GM12878 (cell line): Measurements from ENCODE around the gene CACNA2D3.

Source experiments
- CHD2 ChIP-seq: IDR thresholded peaks from 2 replicates; pipeline ENCODE4 v1.6.1; 2011; ENCODE audit warnings: low read depth, low read length, improper control_type of control experiment, borderline replicate concordance
- CREB1 ChIP-seq: IDR thresholded peaks from 2 replicates; pipeline ENCODE4 v1.6.1; 2012; ENCODE audit warnings: low read depth, mild to moderate bottlenecking, inconsistent platforms
- CTCF ChIP-seq, 3 experiments: IDR thresholded peaks in 2 of 3; conservative IDR thresholded peaks in 1 of 3; 2 replicates each; pipeline ENCODE4 v1.5.1; 2011; ENCODE audit warnings: low read depth in 3 of 3, low read length in 3 of 3, mild to moderate bottlenecking in 3 of 3, control low read depth in 2 of 3, moderate library complexity in 2 of 3, inconsistent platforms in 1 of 3, mixed read lengths in 1 of 3; ENCODE audit not compliant: control insufficient read depth in 2 of 3, insufficient read depth in 1 of 3; ENCODE audit errors: extremely low read depth in 1 of 3
- EZH2 ChIP-seq: IDR thresholded peaks from 2 replicates; pipeline ENCODE4 v1.6.1; 2012; ENCODE audit warnings: low read depth, mild to moderate bottlenecking, control low read depth, inconsistent platforms, low read length, borderline replicate concordance; ENCODE audit not compliant: control insufficient read depth
- GABPA ChIP-seq: IDR thresholded peaks from 2 replicates; pipeline ENCODE4 v1.6.1; 2014; ENCODE audit warnings: antibody characterized with exemption, low read depth, mild to moderate bottlenecking, inconsistent platforms
- RAD21 ChIP-seq: IDR thresholded peaks from 2 replicates; pipeline ENCODE4 v1.6.1; 2011; ENCODE audit warnings: mild to moderate bottlenecking, low read depth, low read length, moderate library complexity; ENCODE audit not compliant: insufficient read depth
- ZNF207 ChIP-seq: fragments of 450-650 bp; IDR thresholded peaks from 2 replicates; pipeline ENCODE4 v1.6.1; 2014; ENCODE audit warnings: antibody characterized with exemption, mild to moderate bottlenecking, borderline replicate concordance
- TF ChIP-seq, protein P1 (sequence below): IDR thresholded peaks from 2 replicates; pipeline ENCODE4 v1.6.1; 2012; ENCODE audit warnings: low read depth, low read length, improper control_type of control experiment
- TF ChIP-seq, protein P2 (sequence below): fragments of 450-650 bp; IDR thresholded peaks from 2 replicates; pipeline ENCODE4 v1.6.1; 2017; ENCODE audit warnings: mild to moderate bottlenecking, low read depth, inconsistent platforms; ENCODE audit not compliant: poor library complexity, severe bottlenecking

DNA sequence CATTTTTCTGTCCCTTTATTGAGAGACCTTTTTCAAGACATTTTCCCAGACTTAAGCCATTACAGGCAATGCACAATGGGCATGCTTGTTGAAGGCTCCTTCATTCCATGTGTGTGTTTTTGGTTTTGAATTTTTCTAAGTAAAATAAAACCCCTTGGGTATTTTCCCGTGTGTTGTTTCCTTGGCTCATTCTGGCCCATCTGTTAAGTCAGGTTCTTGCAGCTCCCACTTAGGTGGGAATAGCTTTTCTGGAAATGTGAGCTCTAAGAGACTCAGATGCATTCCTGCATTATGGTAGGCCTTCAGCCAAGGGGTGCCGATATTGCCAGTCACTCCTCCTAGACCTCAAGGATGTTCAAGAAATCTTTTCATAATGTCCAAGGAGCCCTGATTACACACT is 314.9 kb downstream of the CACNA2D3 start:
- TF ChIP-seq GABPA (no peak), ZNF207 (no peak), CTCF (IDR thresholded peaks at IDR 0.05 in 2 of 3, conservative IDR thresholded peaks at IDR 0.05 in 1 of 3; ENCODE audit: control insufficient read depth in 2 of 3, extremely low read depth in 1 of 3, insufficient read depth in 1 of 3, low read depth in 3 of 3, low read length in 3 of 3) (no peak), CREB1 (no peak), EZH2 (no peak), RAD21 (no peak), CHD2 (no peak)
- TF ChIP-seq, protein P1, sequence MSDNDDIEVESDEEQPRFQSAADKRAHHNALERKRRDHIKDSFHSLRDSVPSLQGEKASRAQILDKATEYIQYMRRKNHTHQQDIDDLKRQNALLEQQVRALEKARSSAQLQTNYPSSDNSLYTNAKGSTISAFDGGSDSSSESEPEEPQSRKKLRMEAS: no peak
- TF ChIP-seq, protein P2, sequence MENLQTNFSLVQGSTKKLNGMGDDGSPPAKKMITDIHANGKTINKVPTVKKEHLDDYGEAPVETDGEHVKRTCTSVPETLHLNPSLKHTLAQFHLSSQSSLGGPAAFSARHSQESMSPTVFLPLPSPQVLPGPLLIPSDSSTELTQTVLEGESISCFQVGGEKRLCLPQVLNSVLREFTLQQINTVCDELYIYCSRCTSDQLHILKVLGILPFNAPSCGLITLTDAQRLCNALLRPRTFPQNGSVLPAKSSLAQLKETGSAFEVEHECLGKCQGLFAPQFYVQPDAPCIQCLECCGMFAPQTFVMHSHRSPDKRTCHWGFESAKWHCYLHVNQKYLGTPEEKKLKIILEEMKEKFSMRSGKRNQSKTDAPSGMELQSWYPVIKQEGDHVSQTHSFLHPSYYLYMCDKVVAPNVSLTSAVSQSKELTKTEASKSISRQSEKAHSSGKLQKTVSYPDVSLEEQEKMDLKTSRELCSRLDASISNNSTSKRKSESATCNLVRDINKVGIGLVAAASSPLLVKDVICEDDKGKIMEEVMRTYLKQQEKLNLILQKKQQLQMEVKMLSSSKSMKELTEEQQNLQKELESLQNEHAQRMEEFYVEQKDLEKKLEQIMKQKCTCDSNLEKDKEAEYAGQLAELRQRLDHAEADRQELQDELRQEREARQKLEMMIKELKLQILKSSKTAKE: no peak
